Measurements from ENCODE around the gene SPTBN2. TPM values are rescaled to one million over a fixed set of nuclear protein-coding genes. Genes with fewer than 3 reads are reported as not detected.

Gene SPTBN2
- total RNA-seq, 1 donor from 2014 or later = 117 TPM

DNA sequence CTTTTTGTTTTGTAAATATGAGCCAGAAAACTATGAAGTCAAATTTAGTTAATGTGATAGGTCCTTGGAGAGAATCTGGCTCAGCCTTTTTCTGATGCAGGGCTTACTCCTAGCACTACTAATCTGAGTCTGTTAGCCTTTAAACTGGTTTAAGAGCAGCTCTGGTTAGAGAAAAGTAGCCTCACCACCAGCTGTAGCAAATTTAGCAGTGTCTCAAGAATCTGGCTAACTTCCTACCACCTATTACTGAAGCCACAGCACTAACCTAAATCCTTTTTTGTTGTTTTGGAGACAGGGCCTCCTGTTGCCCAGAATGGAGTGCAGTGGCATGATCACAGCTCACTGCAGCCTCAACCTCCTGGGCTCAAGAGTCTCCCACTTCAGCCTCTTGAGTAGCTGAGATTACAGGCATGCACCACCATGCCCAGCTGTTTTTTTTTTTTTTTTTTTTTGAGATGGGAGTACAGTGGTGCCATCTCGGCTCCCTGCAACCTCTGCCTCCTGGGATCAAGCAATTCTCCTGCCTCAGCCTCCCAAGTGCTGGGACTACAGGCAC is 65.2 kb downstream of the SPTBN2 start:
- H3K36me3 ChIP-seq = peaks cover 0 to 34% of the 10 kb centered on the region in 2 donors
- no peaks in the 10 kb centered on the region for H3K27me3 ChIP-seq
- H3K4me1 ChIP-seq = no peaks in the 10 kb centered on the region
- no peak overlapping the region for H3K4me3 ChIP-seq
- DNase-seq (ENCODE audit: extremely low spot score in 2 of 2) = no peak
- TF ChIP-seq, protein P1, sequence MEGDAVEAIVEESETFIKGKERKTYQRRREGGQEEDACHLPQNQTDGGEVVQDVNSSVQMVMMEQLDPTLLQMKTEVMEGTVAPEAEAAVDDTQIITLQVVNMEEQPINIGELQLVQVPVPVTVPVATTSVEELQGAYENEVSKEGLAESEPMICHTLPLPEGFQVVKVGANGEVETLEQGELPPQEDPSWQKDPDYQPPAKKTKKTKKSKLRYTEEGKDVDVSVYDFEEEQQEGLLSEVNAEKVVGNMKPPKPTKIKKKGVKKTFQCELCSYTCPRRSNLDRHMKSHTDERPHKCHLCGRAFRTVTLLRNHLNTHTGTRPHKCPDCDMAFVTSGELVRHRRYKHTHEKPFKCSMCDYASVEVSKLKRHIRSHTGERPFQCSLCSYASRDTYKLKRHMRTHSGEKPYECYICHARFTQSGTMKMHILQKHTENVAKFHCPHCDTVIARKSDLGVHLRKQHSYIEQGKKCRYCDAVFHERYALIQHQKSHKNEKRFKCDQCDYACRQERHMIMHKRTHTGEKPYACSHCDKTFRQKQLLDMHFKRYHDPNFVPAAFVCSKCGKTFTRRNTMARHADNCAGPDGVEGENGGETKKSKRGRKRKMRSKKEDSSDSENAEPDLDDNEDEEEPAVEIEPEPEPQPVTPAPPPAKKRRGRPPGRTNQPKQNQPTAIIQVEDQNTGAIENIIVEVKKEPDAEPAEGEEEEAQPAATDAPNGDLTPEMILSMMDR (IDR thresholded peaks at IDR 0.05) = no peak
- no peak for TF ChIP-seq POLR2A (IDR thresholded peaks at IDR 0.05)
- no peak overlapping the region for H3K27ac ChIP-seq
- intact Hi-C loops (cut with DNase I) = no loop called here
- H3K9me3 ChIP-seq = no peaks in the 10 kb centered on the region

DNA sequence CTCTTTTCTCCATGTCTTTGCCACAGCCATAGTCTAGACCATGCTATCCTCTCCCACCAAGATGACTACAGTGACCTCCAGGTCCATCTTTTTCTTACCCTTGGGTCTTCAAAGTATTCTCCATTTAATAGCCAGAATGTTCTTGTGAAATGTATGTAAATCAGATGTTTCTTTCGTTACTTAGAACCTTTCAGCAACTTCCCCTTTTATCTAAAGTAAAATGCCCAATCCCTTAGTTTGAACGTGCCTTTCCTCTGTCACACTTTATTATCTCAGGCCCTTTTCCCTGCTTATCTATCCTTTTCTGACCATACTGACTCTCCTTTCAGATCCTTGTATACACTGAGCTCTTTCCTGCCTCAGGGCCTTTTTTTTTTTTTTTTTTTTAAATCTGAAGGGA is 69.3 kb downstream of the SPTBN2 start:
- H3K9me3 ChIP-seq = no peaks in the 10 kb centered on the region
- no peak overlapping the region for H3K27ac ChIP-seq
- intact Hi-C loops (cut with DNase I) = no loop called here
- H3K36me3 ChIP-seq = peaks cover 0 to 24% of the 10 kb centered on the region in 2 donors
- no peak for DNase-seq (ENCODE audit: extremely low spot score in 2 of 2)
- TF ChIP-seq, protein P1 (IDR thresholded peaks at IDR 0.05) = no peak
- TF ChIP-seq POLR2A (IDR thresholded peaks at IDR 0.05) (no peak), POLR2AphosphoS5 (IDR thresholded peaks at IDR 0.05; ENCODE audit: insufficient read depth in 1 of 2, low read depth in 1 of 2) (no peak)
- no peaks in the 10 kb centered on the region for H3K27me3 ChIP-seq
- no peak overlapping the region for H3K4me3 ChIP-seq
- H3K4me1 ChIP-seq = no peaks in the 10 kb centered on the region

DNA sequence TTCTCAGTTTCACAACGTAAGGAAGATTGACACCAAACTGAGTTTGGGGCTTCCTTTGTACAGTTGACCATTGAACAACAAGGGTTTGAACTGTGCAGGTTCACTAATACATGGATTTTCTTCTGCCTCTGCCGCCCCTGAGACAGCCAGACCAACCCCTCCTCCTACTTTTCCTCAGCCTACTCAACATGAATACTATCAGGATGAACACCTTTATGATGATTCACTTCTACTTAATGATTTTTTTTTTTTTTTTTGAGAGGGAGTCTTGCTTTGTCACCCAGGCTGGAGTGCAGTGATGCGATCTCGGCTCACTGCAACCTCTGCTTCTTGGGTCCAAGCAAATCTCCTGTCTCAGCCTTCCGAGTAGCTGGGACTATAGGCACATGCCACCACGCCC is 75.9 kb downstream of the SPTBN2 start:
- Histone ChIP-seq H3K27ac (no peak overlapping the region), H3K27me3 (no peaks in the 10 kb centered on the region), H3K9me3 (no peaks in the 10 kb centered on the region), H3K4me3 (no peak overlapping the region), H3K36me3 (peaks cover 0 to 31% of the 10 kb centered on the region in 2 donors), H3K4me1 (no peaks in the 10 kb centered on the region)
- TF ChIP-seq POLR2AphosphoS5 (IDR thresholded peaks at IDR 0.05; ENCODE audit: insufficient read depth in 1 of 2, low read depth in 1 of 2) (no peak), POLR2A (IDR thresholded peaks at IDR 0.05) (no peak)
- TF ChIP-seq, protein P1 (IDR thresholded peaks at IDR 0.05) = no peak
- intact Hi-C loops (cut with DNase I) = no loop called here
- DNase-seq (ENCODE audit: extremely low spot score in 2 of 2) = no peak

DNA sequence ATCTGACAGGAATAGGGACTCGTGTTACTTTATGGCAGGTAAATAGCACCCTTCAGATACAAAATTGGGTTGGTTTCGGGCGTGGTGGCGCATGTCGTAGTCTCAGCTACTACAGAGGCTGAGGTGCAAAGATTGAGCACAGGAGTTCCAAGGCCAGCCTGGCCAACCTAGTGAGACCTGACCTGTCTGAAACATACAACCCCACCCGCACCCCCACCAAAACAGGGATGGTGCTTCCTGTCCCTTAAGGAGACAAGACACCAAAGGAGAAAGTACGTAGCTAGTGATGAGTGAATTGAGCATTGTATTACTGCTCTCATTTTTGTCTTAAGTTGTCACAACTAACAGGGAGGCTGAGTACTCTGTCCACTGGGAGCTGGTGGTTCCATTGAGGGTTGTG is 76.4 kb downstream of the SPTBN2 start:
- intact Hi-C loops (cut with DNase I) = no loop called here
- Histone ChIP-seq H3K27ac (no peak overlapping the region), H3K27me3 (no peaks in the 10 kb centered on the region), H3K4me3 (no peak overlapping the region), H3K36me3 (peaks cover 0 to 35% of the 10 kb centered on the region in 2 donors), H3K9me3 (no peaks in the 10 kb centered on the region), H3K4me1 (no peaks in the 10 kb centered on the region)
- no peak for TF ChIP-seq POLR2AphosphoS5 (IDR thresholded peaks at IDR 0.05; ENCODE audit: insufficient read depth in 1 of 2, low read depth in 1 of 2)
- TF ChIP-seq, protein P1 (IDR thresholded peaks at IDR 0.05) = no peak
- TF ChIP-seq POLR2A (IDR thresholded peaks at IDR 0.05) = no peak
- no peak for DNase-seq (ENCODE audit: extremely low spot score in 2 of 2)

DNA sequence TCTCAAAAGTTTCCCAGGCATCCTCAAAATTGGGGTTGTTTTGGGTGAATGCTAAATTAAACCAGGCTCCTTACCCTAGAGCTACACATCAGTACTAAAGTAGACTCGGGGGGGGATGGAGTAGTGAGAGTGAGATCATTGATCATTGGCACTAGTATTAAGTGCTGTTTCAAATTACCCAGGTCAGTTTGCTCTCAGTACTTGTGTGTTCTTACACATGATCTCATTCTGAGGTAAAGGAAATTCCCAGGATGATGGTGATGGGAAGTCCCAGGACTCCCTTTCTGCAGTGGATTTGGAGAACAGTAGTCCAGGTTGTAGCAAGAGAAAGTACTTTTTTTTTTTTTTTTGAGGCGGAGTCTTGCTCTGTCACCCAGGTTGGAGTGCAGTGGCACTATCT is 78.0 kb downstream of the SPTBN2 start:
- no peak overlapping the region for H3K27ac ChIP-seq
- intact Hi-C loops (cut with DNase I) = no loop called here

More for the DNA sequence above, 78.0 kb downstream of the SPTBN2 start:
- no peaks in the 10 kb centered on the region for H3K27me3 ChIP-seq
- H3K36me3 ChIP-seq = peaks cover 0 to 44% of the 10 kb centered on the region in 2 donors
- H3K4me1 ChIP-seq = peaks cover 10% of the 10 kb centered on the region
- no peak overlapping the region for H3K4me3 ChIP-seq
- TF ChIP-seq POLR2A (IDR thresholded peaks at IDR 0.05) (no peak), POLR2AphosphoS5 (IDR thresholded peaks at IDR 0.05; ENCODE audit: insufficient read depth in 1 of 2, low read depth in 1 of 2) (no peak)
- TF ChIP-seq, protein P1 (IDR thresholded peaks at IDR 0.05) = no peak
- no peak for DNase-seq (ENCODE audit: extremely low spot score in 2 of 2)
- no peaks in the 10 kb centered on the region for H3K9me3 ChIP-seq

Measured in vagina (tissue), 2 donors.